ENCODE measurements around the gene TMEM132C. TPM values are rescaled to one million over a fixed set of nuclear protein-coding genes. Genes with fewer than 3 reads are reported as not detected.

The TMEM132C gene
- total RNA-seq, 1 donor from 2014 or later: 0.29 TPM

DNA sequence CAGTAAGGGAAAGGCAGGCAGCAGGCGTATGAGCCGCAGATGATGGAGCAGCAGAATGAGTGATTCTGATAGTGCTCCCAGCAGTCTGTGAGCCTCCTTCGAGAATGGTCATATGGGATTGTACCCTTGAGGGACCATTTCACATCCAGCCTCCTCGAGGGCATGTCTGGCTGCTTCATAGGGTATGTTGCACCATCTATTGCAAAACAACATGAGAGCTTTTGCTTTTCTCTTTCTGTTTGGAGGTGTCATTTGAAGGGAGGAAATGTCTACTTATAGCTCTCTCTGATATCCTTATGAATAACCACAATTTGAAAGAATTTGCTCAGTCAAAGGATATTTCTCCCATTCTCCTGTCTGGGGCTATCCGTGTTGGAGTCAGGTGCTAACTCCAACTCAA, 172.8 kb downstream of the TMEM132C start:
- H3K27ac Mint-ChIP-seq: no peak overlapping the region
- TF ChIP-seq, protein P1, sequence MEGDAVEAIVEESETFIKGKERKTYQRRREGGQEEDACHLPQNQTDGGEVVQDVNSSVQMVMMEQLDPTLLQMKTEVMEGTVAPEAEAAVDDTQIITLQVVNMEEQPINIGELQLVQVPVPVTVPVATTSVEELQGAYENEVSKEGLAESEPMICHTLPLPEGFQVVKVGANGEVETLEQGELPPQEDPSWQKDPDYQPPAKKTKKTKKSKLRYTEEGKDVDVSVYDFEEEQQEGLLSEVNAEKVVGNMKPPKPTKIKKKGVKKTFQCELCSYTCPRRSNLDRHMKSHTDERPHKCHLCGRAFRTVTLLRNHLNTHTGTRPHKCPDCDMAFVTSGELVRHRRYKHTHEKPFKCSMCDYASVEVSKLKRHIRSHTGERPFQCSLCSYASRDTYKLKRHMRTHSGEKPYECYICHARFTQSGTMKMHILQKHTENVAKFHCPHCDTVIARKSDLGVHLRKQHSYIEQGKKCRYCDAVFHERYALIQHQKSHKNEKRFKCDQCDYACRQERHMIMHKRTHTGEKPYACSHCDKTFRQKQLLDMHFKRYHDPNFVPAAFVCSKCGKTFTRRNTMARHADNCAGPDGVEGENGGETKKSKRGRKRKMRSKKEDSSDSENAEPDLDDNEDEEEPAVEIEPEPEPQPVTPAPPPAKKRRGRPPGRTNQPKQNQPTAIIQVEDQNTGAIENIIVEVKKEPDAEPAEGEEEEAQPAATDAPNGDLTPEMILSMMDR (IDR thresholded peaks at IDR 0.05; ENCODE audit: unreplicated experiment): no peak
- H3K9me3 Mint-ChIP-seq (ENCODE audit: low read depth): peaks cover 4% of the 10 kb centered on the region
- H3K27me3 Mint-ChIP-seq: peaks cover 9% of the 10 kb centered on the region
- H3K4me3 Mint-ChIP-seq (ENCODE audit: low read depth): no peak overlapping the region
- DNase-seq (ENCODE audit: low spot score, unreplicated experiment): no peak
- H3K4me1 Mint-ChIP-seq (ENCODE audit: low read depth): peaks cover 2% of the 10 kb centered on the region
- H3K36me3 Mint-ChIP-seq (ENCODE audit: insufficient read depth): no peaks in the 10 kb centered on the region

DNA sequence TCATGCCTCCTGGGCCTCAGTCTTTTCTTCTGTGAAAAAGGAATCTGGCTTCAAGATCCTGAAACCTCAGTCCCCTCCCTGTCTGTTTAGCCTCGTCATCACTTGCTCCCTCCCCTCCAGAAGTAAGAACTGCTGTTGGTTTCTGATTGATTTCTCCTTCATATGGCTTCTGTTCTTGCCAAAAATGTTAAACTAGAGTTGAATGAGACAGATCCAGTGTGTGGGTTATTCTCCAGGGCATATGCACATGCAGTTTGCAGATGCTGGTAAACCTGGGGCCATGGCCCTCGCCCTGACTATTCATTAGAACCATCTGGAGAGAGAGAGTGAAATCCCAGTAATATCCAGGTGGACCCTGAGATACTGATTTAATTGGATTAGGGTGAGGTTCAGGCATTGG, 175.1 kb downstream of the TMEM132C start:
- DNase-seq (ENCODE audit: low spot score, unreplicated experiment): no peak
- Mint-ChIP-seq H3K4me1 (ENCODE audit: low read depth) (peaks cover 5% of the 10 kb centered on the region), H3K36me3 (ENCODE audit: insufficient read depth) (no peaks in the 10 kb centered on the region), H3K27ac (no peak overlapping the region), H3K9me3 (ENCODE audit: low read depth) (no peaks in the 10 kb centered on the region), H3K4me3 (ENCODE audit: low read depth) (no peak overlapping the region), H3K27me3 (peaks cover 14% of the 10 kb centered on the region)
- TF ChIP-seq, protein P1 (IDR thresholded peaks at IDR 0.05; ENCODE audit: unreplicated experiment): no peak

DNA sequence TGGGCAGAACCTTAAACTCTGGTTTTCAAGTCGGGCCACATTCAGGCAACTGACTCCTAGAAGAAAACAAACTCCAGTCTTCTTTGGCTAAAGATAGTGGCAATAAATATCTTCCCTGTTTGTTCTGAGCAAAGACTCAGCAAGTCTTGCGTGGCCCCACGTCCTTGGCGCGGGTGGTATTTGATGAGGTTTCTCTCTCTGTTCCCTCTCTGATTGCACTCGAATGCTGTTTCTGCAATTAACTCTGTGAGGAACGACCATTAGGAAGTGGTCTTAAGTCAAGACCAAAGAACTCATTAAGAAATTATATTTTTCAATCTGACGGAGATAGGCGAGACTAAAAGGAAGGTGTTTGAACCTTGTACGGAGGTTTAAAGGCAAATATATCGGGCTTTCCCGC, 177.6 kb downstream of the TMEM132C start:
- H3K36me3 Mint-ChIP-seq (ENCODE audit: insufficient read depth): no peaks in the 10 kb centered on the region
- TF ChIP-seq, protein P1 (IDR thresholded peaks at IDR 0.05; ENCODE audit: unreplicated experiment): no peak
- peaks cover 11% of the 10 kb centered on the region for H3K27me3 Mint-ChIP-seq
- H3K27ac Mint-ChIP-seq: no peak overlapping the region
- H3K4me3 Mint-ChIP-seq (ENCODE audit: low read depth): no peak overlapping the region
- H3K9me3 Mint-ChIP-seq (ENCODE audit: low read depth): no peaks in the 10 kb centered on the region
- peaks cover 8% of the 10 kb centered on the region for H3K4me1 Mint-ChIP-seq (ENCODE audit: low read depth)
- no peak for DNase-seq (ENCODE audit: low spot score, unreplicated experiment)

DNA sequence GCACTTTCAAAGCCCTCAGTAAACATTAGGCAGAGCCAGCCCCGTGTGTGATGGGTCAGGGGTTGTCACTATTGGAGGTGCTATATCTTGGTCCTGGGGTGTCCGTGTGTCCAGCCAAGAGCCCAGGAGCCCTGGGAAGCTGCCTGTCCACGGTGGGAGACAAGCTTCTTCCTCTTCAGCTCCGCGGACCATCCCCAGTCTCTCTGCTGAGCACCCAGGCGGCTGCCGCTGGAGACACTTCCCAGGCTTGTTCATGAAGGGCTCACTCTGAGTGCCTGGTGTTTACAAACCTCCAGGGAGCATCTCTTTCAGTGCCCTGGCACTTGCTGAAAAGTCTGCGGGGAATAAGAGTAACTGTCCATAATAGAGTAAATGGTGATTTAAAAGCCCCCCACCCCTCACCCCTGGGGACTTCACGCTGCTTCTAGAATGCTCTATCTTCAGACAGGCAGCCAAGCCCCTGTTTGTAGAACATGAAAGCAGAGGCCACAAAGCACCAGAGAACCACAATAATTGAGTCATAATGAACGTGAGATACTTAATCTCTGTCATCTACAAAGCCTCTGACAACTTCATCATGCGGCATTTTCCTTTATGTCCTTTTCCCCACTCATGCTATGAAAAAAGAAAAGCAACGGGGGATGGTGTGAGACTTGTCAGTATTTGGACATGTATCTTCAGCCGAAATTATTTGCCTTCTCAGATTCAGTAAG, 178.6 kb downstream of the TMEM132C start:
- no peak overlapping the region for H3K4me3 Mint-ChIP-seq (ENCODE audit: low read depth)
- no peaks in the 10 kb centered on the region for H3K9me3 Mint-ChIP-seq (ENCODE audit: low read depth)
- peaks cover 11% of the 10 kb centered on the region for H3K27me3 Mint-ChIP-seq
- H3K27ac Mint-ChIP-seq: no peak overlapping the region
- TF ChIP-seq, protein P1 (IDR thresholded peaks at IDR 0.05; ENCODE audit: unreplicated experiment): no peak
- no peak for DNase-seq (ENCODE audit: low spot score, unreplicated experiment)
- H3K4me1 Mint-ChIP-seq (ENCODE audit: low read depth): peaks cover 12% of the 10 kb centered on the region
- H3K36me3 Mint-ChIP-seq (ENCODE audit: insufficient read depth): no peaks in the 10 kb centered on the region

DNA sequence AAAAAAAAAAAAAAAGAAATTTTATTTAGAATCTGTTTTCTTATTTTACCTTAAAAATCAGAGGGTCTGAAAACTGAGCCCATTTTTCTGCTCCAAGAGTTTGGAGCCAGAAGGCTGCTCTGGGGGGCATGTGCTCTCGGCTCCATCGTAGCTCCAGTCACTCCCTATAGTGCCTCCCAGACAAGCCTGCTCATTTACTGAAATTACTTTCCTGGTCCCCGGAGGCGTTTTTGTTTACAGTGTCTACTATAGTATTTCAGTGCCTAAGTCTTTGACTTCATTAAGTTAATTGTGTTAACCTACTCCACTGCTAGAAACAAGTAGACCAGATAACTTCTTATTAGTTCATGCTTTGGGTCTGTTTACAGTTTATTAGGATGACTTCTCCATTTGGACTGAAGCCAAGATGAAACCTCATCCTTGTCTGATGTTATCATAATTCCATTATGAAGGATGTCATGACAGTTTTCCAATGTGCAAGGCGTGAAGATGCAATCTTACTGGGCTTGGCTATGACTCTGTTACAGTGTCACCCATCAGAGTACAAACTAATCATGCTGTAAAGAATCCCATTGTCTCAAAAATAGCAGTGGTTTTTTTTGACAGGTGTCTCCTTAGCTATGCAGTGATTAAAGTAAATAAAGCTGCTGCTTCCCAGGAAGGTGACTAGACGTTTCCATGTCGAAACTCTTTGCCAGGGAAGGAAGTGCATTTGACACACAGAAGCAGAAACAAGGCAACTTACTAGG, 182.3 kb downstream of the TMEM132C start:
- Mint-ChIP-seq H3K27me3 (peaks cover 9% of the 10 kb centered on the region), H3K4me1 (ENCODE audit: low read depth) (peaks cover 20% of the 10 kb centered on the region), H3K4me3 (ENCODE audit: low read depth) (no peak overlapping the region), H3K9me3 (ENCODE audit: low read depth) (no peaks in the 10 kb centered on the region), H3K36me3 (ENCODE audit: insufficient read depth) (no peaks in the 10 kb centered on the region), H3K27ac (peak overlapping the region; percentile 25)
- no peak for DNase-seq (ENCODE audit: low spot score, unreplicated experiment)
- TF ChIP-seq, protein P1 (IDR thresholded peaks at IDR 0.05; ENCODE audit: unreplicated experiment): no peak

Measured in progenitor cell of endocrine pancreas (in vitro differentiated cells).